Gastrocnemius medialis (tissue), 4 donors: Measurements from ENCODE around the gene HK1. TPM values are rescaled to one million over a fixed set of nuclear protein-coding genes. Genes with fewer than 3 reads are reported as not detected.

Experiments used
- ATAC-seq, 2 donors: fragments of 150-250 bp; one replicate each; pipeline ENCODE4 v1.9.1; 2016
- DNase-seq, 2 donors: peaks; one replicate each; pipeline ENCODE4 v3.0.0-alpha.2; 2019
- H3K27ac ChIP-seq, 4 donors: fragments of 200-600 bp; sonication (generic); 1 replicate in 1 of 4; 2 replicates in 3 of 4; pipeline ENCODE4 v1.5.1; 2016 to 2018; ENCODE audit warnings: mild to moderate bottlenecking in 2 of 4, moderate library complexity in 1 of 4
- H3K27me3 ChIP-seq, 3 donors: fragments of 200-600 bp; sonication (generic) in 2 of 3; 1 replicate in 1 of 3; 2 replicates in 2 of 3; pipeline versions ENCODE4 v1.5.1 to v1.6.0; 2016 to 2019; ENCODE audit warnings: mild to moderate bottlenecking in 1 of 3, moderate library complexity in 1 of 3
- H3K36me3 ChIP-seq, 2 donors: fragments of 200-600 bp; sonication (generic) in 1 of 2; one replicate each; pipeline ENCODE4 v1.5.1; 2017 to 2018
- H3K4me1 ChIP-seq, 2 donors: fragments of 200-600 bp; sonication (generic) in 1 of 2; one replicate each; pipeline ENCODE4 v1.5.1; 2016 to 2017; ENCODE audit warnings: mild to moderate bottlenecking in 2 of 2
- H3K4me3 ChIP-seq, 4 donors: fragments of 200-600 bp; sonication (generic) in 3 of 4; 1 replicate in 1 of 4; 2 replicates in 3 of 4; pipeline ENCODE4 v1.5.1; 2016 to 2019; ENCODE audit warnings: mild to moderate bottlenecking in 2 of 4
- H3K9me3 ChIP-seq, 3 donors: fragments of 200-600 bp; sonication (generic) in 2 of 3; 1 replicate in 1 of 3; 2 replicates in 2 of 3; pipeline ENCODE4 v1.5.1; 2016 to 2019
- CTCF ChIP-seq, 5 experiments: fragments of 450-650 bp in 3 of 5; fragments of 200-600 bp in 2 of 5; sonication (generic) in 2 of 5; IDR thresholded peaks in 4 of 5; conservative IDR thresholded peaks in 1 of 5; 1 replicate in 4 of 5; 2 replicates in 1 of 5; pipeline ENCODE4 v1.5.1; 2016 to 2019; ENCODE audit warnings: antibody characterized with exemption in 5 of 5, mild to moderate bottlenecking in 3 of 5, moderate library complexity in 3 of 5
- POLR2A ChIP-seq, 2 donors: fragments of 450-650 bp; IDR thresholded peaks; one replicate each; pipeline ENCODE4 v1.6.1; 2017; ENCODE audit warnings: antibody characterized with exemption in 2 of 2, mild to moderate bottlenecking in 2 of 2, moderate library complexity in 2 of 2
- in situ Hi-C, 4 donors: fragments of 200-750 bp; cut with MboI; loops; one replicate each; pipeline versions ENCODE4 v1.15.0 to v1.8.0; 2017; ENCODE audit warnings: low sequenced_read_pairs in 4 of 4
- intact Hi-C: fragments of 100-400 bp; cut with DNase I; formaldehyde crosslinking; loops from one replicate; pipeline ENCODE4 v1.15.1; 2023; ENCODE audit warnings: low total_unique reads
- total RNA-seq, 4 donors: library from RNA; depleted of rRNA; stranded (reverse); fragments of >200 nt; gene quantifications; one replicate each; pipeline versions ENCODE4 v1.1.0 to v1.2.3, GENCODE V29; 2016

HK1 gene
- total RNA-seq, 4 donors from 2014 or later: 168 to 331 (median 246) TPM

GRCh38 chr10:69366738-69367137 is 88.4 kb downstream of the HK1 start:
- peak overlapping the region; percentile 15 to 89 (median 37) for H3K27ac ChIP-seq
- ATAC-seq (no peak), DNase-seq (no peak)
- H3K4me3 ChIP-seq: no peak overlapping the region
- in situ Hi-C loops: no loop called here
- intact Hi-C loops: no loop called here
- H3K27me3 ChIP-seq: no peaks in the 10 kb centered on the region
- TF ChIP-seq CTCF (IDR thresholded peaks at IDR 0.05 in 4 of 5, conservative IDR thresholded peaks at IDR 0.05 in 1 of 5) (no peak), POLR2A (IDR thresholded peaks at IDR 0.05) (no peak)
- peaks cover 8 to 61% of the 10 kb centered on the region in 2 donors for H3K36me3 ChIP-seq
- no peaks in the 10 kb centered on the region for H3K9me3 ChIP-seq
- H3K4me1 ChIP-seq: peaks cover 40 to 57% of the 10 kb centered on the region in 2 donors

GRCh38 chr10:69367469-69367868 is 89.2 kb downstream of the HK1 start:
- intact Hi-C loops (no loop called here), in situ Hi-C loops (no loop called here)
- peaks cover 33 to 51% of the 10 kb centered on the region in 2 donors for H3K4me1 ChIP-seq
- no peaks in the 10 kb centered on the region for H3K9me3 ChIP-seq
- H3K4me3 ChIP-seq: no peak overlapping the region
- ATAC-seq (no peak), DNase-seq (no peak)
- no peak for TF ChIP-seq POLR2A (IDR thresholded peaks at IDR 0.05)
- no peaks in the 10 kb centered on the region for H3K27me3 ChIP-seq
- H3K27ac ChIP-seq: peak overlapping the region in 3 of 4 donors; percentile 33 to 89 (median 41)
- H3K36me3 ChIP-seq: peaks cover 8 to 63% of the 10 kb centered on the region in 2 donors

GRCh38 chr10:69372126-69372980 is 94.1 kb downstream of the HK1 start:
- peaks cover 8 to 46% of the 10 kb centered on the region in 2 donors for H3K36me3 ChIP-seq
- in situ Hi-C loops: no loop called here
- intact Hi-C loops: no loop called here
- ATAC-seq (no peak), DNase-seq (peak in 1 of 2 donors; percentile 31)
- TF ChIP-seq CTCF (IDR thresholded peaks at IDR 0.05 in 4 of 5, conservative IDR thresholded peaks at IDR 0.05 in 1 of 5) (no peak), POLR2A (IDR thresholded peaks at IDR 0.05) (no peak)
- H3K27ac ChIP-seq: peak overlapping the region; percentile 82 to 91 (median 88)
- H3K27me3 ChIP-seq: no peaks in the 10 kb centered on the region
- peaks cover 38 to 52% of the 10 kb centered on the region in 2 donors for H3K4me1 ChIP-seq
- H3K9me3 ChIP-seq: no peaks in the 10 kb centered on the region
- H3K4me3 ChIP-seq: no peak overlapping the region

GRCh38 chr10:69374242-69374641 is 95.9 kb downstream of the HK1 start:
- peaks cover 44 to 60% of the 10 kb centered on the region in 2 donors for H3K4me1 ChIP-seq
- H3K4me3 ChIP-seq: no peak overlapping the region
- no peak for ATAC-seq
- in situ Hi-C loops: no loop called here
- no peaks in the 10 kb centered on the region for H3K27me3 ChIP-seq
- TF ChIP-seq POLR2A (IDR thresholded peaks at IDR 0.05): no peak
- TF ChIP-seq CTCF (IDR thresholded peaks at IDR 0.05 in 4 of 5, conservative IDR thresholded peaks at IDR 0.05 in 1 of 5): no peak
- no peaks in the 10 kb centered on the region for H3K9me3 ChIP-seq
- peaks cover 8 to 35% of the 10 kb centered on the region in 2 donors for H3K36me3 ChIP-seq
- peak overlapping the region; percentile 82 to 91 (median 88) for H3K27ac ChIP-seq
- no peak for DNase-seq
- intact Hi-C loops: loop anchor here (2.0 kb wide), 1 partner anchor 55 kb away; no protein-coding TSS in a partner anchor

GRCh38 chr10:69374931-69375306 is 96.6 kb downstream of the HK1 start:
- in situ Hi-C loops (loop anchor here in 1 of 4 donors (25.0 kb wide), 1 partner anchor 388 kb away; the partner anchor contains the start of gene KIFBP), intact Hi-C loops (loop anchor here (2.0 kb wide), 1 partner anchor 56 kb away; no protein-coding TSS in a partner anchor)
- Histone ChIP-seq H3K9me3 (no peaks in the 10 kb centered on the region), H3K27ac (peak overlapping the region; percentile 82 to 91 (median 88)), H3K36me3 (peaks cover 7 to 35% of the 10 kb centered on the region in 2 donors), H3K4me1 (peaks cover 44 to 60% of the 10 kb centered on the region in 2 donors), H3K4me3 (peak overlapping the region in 2 of 4 donors; percentile 26 to 37), H3K27me3 (no peaks in the 10 kb centered on the region)
- DNase-seq (no peak), ATAC-seq (no peak)
- no peak for TF ChIP-seq POLR2A (IDR thresholded peaks at IDR 0.05)
